Measurements from ENCODE around the gene MBLAC2.
A peak's percentile ranks its signal among the peaks of the same experiment; 100 is the strongest.

MBLAC2 gene

DNA sequence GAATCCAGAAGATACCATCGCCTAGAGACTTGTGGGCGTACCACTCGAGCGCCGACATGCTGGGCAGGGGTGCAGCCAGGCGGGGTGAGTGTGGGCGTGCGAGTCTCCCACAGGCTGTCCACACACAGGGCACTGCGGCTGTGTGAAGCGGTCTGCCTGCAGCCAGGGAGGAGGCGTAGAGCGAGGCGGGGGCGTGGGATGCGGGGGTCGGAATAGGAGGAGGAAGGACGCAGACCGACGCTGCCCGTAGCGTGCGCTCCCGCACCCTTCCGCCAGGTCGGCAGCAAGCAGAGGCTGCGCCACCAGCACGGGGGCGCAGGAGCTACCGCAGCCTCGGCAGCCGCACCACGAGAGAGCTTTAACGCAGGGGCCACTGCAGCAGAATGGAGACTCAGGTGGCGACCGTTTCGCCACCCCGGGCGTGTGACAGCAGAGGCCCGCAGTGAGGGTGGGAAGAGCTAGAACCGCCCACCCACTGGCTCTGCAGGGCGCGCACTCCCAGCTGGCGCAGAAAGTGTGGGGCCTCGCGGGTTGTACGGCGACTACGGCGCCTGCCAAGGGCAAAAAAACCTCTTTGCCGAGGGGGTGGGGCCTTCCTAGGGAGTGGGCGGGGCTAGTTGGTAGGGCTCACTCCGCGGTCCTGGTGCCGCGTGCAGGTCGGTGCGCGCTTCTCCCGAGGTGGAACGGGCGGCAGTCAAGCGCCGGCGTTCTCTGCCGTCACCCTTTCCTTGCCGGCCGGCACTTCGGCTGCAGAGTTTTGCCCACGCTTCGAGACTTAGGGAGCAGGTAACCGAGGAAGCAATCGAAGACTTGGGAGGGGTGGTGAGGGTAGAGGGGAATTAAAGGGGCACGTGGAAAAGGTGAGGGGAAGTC lies at the start of gene MBLAC2, which contains the start of gene POLR3G:
Gene MBLAC2 (minus strand): TSS at position 537 of the 873 bp plus-strand sequence. CDS start 479 bp downstream, at position 58.
Gene POLR3G (plus strand): TSS at position 630 of the 873 bp plus-strand sequence. CDS start 10,704 bp downstream, outside the sequence.
- DNase-seq = peak; percentile 32 to 96 (median 88)

- DNase-seq = no peak
Measured at GRCh38 chr5:90519081-90519480, 44.5 kb upstream of the MBLAC2 start.

DNA sequence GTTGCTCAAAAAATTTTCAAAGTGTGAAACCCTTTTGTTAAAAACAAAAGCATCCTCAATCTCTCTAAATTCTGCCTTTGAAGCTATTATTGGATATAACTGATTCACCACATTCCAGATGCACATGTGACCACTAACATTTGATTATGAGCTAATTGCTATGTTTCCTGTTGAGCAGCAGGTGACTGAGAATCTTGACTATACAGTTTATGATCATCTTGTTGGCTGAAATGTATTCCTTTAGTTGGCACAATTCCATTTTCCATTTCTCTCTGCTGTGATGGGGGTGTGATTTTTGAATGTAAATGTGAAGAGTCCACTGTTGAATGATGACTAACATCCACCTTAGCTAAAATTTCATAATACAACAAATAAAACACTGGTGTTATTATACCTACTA lies 44.1 kb upstream of the MBLAC2 start:
- DNase-seq = no peak

GRCh38 chr5:90514520-90514919 lies 39.9 kb upstream of the MBLAC2 start:
- DNase-seq = no peak

DNA sequence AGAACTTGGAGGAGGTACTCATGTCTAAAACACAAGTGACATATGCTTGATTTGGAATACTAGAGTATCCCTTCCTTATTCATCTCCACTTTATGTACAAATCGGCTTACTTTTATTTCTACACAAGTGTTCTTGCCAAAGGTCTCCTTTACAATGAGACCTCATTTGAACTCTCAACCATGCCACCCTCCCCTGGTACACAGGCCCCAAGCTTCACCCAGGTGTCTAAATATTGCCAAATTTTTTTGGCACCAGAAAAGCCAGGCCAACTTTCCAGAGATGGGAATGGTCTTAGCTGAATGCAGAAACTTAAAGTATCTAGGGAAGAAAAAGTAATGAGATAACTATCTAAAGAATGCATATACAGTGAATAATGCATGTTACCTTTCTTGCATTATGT lies 35.9 kb upstream of the MBLAC2 start:
- DNase-seq = no peak

DNA sequence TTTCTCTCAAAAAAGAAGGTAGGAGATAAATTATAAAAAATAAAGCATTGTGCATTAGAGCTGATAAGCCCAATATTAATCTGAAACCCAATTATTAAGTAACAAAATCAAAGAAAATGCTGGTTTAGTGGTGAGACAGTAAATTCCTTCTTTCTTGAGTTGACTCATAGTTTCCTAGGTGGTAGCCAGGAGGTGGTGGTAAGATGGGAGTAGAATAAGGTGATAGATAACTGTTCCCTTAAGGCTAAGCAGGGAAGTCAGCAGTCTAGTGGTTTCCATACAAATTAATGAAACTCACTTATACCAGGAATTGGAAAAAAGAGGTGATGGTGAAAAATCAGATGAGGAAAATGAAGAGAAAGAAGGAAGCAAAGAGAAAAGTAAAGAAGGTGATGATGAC lies 31.6 kb upstream of the MBLAC2 start:
- no peak for DNase-seq

DNA sequence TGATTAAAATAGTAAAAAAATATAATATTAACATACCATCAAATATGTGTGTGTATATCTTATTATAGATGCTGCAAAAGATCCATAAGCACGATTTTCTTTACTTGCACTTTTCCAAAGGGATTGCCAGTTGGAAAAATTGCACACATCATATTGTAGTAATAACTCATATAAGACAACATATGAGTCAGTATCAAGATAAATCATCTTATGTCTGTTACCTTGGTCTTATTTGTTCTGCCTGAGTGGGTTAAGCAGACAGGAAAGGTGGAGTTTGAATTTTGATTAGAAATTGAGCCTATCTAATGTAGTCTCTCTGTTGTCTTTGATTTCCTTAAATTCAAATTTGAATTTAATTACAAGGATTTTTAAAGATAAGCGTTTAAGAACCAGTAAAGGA lies 30.2 kb upstream of the MBLAC2 start:
- DNase-seq = no peak

- no peak for DNase-seq
Measured at GRCh38 chr5:90503596-90503995, 29.0 kb upstream of the MBLAC2 start.

DNA sequence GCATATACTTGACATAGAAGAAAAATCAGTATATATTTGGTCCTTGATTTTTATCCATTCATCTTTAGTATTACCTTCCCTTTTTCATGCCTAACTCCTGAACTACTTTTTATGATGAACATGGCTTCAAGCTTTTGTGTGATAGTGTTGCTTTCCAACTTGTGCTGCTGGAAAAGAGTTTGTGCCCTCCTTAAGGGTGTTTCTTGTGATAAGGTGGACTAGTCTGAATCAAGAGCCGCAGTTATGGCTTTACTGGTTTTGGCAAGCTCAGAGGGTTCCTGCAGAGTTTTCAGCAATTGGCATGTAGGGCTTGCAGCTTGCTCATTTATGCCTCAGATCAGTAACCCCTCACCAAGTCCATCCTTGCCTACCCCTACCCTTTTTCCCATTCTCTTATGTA lies 20.6 kb upstream of the MBLAC2 start:
- DNase-seq = no peak

DNA sequence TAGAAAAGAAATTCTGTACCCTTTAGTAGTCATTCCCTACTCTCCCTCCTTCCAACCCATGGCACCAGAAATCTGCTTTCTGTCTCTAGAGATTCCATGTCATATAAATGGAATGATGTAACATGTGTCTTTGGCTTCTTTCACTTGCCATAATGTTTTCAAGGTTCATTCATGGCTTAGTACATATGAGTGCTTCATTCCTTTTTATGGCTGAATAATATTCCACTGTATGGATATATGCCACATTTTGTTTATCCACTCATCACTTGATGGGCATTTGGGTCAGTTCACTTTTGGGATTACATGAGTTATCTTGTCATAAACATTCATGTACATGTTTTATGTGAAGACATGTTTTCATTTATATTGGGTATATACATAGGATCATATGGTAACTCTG lies 19.5 kb upstream of the MBLAC2 start:
- no peak for DNase-seq

GRCh38 chr5:90488791-90489190 lies 14.2 kb upstream of the MBLAC2 start:
- no peak for DNase-seq

GRCh38 chr5:90484540-90484939 lies 10.0 kb upstream of the MBLAC2 start:
- no peak for DNase-seq

- DNase-seq = no peak
Measured at GRCh38 chr5:90483206-90483605, 8.6 kb upstream of the MBLAC2 start.

- no peak for DNase-seq
Measured at GRCh38 chr5:90480699-90481098, 6.1 kb upstream of the MBLAC2 start.

DNA sequence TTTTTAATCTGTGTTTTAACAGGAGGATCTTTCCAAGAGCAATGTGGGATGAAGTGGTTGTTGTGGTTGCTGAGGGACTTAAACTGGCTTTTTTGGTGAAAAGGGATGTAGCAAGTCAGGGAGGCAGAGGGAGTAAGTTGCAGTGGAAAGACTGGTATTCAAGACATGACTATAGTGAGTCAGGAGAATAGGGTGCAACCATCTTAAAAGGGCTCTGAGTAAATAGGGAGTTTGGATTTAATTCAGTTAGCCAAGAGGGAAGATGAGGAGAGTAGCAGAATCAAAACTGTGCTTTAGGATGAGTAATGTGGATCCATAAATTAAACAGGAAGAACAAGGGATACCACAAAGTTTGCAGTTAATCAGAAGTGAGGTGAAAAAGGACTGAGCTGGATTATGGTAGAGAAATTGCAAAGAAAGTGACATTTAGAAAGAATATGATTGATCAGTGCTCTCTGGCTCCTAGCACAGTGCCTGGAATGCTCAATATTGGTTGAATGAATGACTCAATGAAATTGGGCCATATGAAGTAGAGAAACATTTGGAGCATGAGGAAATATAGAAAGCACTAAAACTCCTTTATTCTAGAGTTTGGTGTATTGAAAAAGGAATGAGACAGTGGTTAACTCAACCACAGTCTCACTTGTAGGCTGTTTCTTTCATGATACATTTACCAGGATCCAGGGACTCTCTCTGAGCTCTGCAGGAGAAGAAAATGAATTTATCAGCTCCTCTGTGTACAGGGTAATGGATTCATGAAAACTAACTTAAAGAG lies 5.2 kb upstream of the MBLAC2 start:
- no peak for DNase-seq

- peak in 1 of 56 donors; percentile 5 for DNase-seq
Measured at GRCh38 chr5:90477621-90478215, 3.1 kb upstream of the MBLAC2 start.

DNA sequence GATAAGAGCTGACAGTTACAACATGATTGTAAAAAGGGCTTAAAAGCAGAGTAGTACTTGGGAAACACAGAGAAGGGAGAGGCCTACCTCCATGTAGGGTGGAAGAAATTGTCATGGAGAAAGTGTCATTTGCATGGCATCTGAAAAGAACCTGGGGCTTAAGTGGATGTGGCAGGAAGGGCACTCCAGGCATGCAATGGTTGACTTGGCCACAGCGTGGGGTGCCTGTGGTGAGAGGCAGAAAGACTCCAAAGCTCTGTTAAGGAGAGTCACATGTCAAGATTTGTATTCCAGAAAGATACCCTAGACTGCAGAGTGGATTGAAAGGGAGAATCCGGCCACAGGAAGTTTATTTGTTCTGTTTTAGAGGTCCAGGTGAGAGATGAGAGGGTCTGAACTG lies 2.5 kb upstream of the MBLAC2 start:
- DNase-seq = peak in 6 of 56 donors; percentile 2 to 19 (median 6)

DNA sequence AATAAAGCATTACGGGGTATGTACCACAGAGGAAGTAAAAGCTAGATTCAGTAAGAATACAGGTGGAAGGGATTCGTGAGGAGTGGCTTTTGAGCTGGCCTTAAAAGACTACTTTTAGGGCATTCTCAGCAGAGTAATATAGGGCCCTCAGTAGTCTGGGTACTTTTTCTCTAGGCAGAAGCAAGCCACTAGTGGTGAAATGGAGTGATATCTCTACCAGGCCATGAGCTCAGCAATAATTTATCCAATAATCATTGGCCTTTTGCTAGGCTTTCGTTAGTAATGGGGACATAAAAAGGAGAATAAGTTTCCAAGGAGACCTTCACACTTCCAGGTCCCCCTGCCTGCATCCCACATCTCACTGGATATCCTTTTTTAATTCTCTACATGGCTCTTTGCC lies 1.8 kb upstream of the MBLAC2 start:
- DNase-seq = peak in 1 of 56 donors; percentile 5

- no peak for DNase-seq
Measured at GRCh38 chr5:90475436-90475980, 937 bp upstream of the MBLAC2 start.

DNA sequence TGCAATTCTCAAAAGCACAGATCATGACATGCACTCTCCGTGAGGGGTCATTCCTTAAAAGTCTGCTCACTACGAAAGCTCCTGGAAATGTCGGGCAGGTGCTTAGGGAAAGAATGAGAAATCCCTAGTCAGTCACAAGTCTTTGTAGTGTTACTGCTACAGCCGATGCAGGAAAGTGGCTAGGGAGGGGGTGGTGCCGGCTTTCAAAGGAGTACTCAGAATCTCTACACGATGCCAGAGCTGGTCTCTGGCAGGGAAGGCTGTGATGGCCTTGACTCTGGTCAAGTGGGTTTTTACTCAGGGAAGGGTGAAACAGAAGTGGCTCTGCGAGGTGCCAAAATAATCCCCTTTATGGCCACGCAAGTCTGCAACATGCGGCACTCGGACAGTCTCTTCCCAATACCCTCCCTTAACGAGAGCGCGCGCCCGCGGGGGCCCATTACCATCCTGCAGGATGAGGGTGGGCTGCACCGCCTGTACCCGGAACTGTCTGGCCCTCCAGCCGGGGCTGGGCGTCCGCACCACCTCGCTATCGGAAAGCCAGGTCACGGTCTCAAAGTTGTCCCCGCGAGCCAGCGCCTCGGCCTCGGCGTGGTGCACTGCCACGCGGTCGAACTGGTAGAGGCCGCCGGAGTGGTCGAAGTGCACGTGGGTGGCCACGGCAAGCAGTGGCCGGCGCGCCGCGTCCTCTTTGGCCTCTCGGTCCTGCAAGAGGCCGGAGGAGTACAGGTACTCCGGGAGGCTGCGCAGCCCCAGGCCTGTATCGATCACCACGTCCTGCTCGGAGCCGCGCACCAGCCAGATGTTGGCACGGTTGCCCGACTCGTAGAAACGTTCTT lies 956 bp downstream of the MBLAC2 start:
- DNase-seq = peak in 35 of 56 donors; percentile 12 to 75 (median 48)

All from nucleus accumbens (tissue), 56 donors.